LNCaP clone FGC (cell line): ENCODE data around the gene NAP1L5.

Experiments
- DNase-seq: peaks from one replicate; pipeline ENCODE4 v3.0.0-alpha.2; 2011; ENCODE audit warnings: low read depth
- H3K4me3 ChIP-seq: 2 replicates; pipeline ENCODE4 v1.5.1; 2011; ENCODE audit warnings: mild to moderate bottlenecking, low read depth, low read length, control low read depth
- TF ChIP-seq, protein P1 (sequence below): IDR thresholded peaks from 2 replicates; pipeline ENCODE4 v1.5.1; 2012; ENCODE audit warnings: mild to moderate bottlenecking; ENCODE audit not compliant: control insufficient read depth, insufficient read depth; ENCODE audit errors: extremely low read depth

The NAP1L5 gene

DNA sequence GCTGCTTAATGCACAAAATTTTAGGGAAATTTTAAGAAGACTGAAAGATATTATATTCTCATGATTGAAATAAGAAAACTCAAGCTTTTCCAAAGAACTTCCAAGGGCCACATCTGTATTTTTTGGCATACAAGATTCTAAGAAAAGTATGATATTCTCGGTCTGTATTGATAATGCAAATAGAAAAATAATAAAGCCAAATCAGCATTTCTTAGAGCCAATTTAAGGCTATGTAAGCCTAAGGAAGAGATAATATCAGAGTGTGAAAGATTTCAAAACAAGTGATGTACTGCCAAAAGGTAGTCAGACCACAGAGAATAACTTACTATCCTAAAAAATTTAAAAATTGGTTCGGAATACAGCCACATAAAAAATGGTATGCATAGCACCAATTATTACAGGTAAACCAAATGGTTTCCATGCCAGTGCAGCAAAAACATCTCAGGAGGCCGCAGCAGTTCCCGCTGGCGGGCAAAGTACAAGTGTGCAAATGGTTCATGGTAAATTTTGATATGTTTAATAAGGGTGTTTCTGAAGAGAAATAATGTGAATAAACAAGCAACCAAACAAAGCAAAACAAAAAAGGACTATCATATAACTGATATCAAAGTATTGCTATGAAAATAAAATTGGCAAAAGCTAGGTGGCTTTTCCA lies 35.2 kb upstream of the NAP1L5 start:
- no peak for DNase-seq
- H3K4me3 ChIP-seq = no peak overlapping the region
- TF ChIP-seq, protein P1, sequence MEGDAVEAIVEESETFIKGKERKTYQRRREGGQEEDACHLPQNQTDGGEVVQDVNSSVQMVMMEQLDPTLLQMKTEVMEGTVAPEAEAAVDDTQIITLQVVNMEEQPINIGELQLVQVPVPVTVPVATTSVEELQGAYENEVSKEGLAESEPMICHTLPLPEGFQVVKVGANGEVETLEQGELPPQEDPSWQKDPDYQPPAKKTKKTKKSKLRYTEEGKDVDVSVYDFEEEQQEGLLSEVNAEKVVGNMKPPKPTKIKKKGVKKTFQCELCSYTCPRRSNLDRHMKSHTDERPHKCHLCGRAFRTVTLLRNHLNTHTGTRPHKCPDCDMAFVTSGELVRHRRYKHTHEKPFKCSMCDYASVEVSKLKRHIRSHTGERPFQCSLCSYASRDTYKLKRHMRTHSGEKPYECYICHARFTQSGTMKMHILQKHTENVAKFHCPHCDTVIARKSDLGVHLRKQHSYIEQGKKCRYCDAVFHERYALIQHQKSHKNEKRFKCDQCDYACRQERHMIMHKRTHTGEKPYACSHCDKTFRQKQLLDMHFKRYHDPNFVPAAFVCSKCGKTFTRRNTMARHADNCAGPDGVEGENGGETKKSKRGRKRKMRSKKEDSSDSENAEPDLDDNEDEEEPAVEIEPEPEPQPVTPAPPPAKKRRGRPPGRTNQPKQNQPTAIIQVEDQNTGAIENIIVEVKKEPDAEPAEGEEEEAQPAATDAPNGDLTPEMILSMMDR = no peak

DNA sequence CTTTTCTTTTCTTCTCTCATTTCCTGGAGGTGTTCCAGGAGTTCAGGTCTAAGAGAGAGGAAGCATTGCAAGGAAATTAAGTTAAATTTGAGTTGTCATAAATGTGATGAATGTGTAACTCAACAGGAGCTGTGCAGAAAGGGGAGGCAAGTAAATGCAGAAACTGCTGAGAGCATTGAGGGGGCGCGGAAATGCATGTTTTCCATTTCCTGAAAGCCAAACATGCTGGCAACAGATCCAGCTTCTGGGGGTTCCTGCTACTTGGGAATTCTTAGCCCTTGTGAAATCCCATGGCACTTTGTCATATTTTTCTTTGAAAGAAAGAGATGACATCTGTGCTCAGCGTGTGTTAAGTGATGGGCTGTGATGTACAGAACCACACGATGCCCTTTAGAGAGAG lies 33.8 kb upstream of the NAP1L5 start:
- DNase-seq = no peak
- H3K4me3 ChIP-seq = no peak overlapping the region
- TF ChIP-seq, protein P1 = no peak

DNA sequence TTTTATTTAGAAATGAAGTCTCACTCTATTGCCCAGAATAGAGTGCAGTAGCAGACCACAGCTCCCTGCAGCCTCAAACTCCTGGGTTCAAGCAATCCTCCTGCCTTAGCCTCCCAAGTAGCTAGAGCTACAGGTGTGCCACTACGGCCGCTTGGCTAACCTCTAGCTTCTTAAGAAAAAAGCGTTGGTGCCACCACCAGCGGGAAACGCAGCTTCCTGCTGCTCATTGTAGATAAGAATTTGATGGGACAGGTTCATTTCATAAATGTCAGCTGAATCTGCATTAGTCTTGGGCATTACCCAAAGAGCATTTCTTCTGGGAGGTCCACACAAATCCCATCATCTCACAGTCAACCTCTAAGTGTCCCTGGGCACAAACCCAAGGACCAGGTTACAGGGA lies 33.2 kb upstream of the NAP1L5 start:
- TF ChIP-seq, protein P1 = no peak
- no peak for DNase-seq
- no peak overlapping the region for H3K4me3 ChIP-seq

DNA sequence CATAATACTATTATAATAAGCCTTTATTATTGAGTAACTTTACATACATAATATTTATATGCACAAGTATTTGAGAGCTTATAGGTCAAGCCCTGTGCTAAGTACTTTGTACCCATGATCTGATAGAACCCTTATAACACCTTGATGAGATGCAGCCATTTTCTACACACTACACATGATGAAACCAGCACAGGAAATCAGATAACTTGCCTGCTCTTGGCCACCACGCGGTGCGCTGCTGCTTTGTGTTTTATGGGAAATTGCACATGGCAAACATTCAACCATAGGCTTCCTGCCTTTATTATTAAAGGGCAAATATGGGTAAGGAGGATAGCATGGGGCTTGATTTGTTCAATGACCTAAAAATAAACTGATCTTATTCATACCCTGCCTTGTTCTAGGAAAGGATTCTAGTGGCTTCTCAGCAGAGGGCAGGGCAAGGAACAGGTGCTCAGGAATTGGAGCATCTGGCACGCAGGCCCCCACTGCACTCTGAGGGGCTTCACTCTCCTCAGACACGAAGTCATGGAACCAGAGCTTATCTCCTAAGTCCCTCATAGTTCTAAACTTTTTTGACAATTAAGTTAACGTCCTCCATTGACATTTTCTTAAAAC lies 31.6 kb upstream of the NAP1L5 start:
- peak; percentile 38 for DNase-seq
- no peak overlapping the region for H3K4me3 ChIP-seq
- TF ChIP-seq, protein P1 = peak; percentile 18; the same call in 1 of the 2 replicates

DNA sequence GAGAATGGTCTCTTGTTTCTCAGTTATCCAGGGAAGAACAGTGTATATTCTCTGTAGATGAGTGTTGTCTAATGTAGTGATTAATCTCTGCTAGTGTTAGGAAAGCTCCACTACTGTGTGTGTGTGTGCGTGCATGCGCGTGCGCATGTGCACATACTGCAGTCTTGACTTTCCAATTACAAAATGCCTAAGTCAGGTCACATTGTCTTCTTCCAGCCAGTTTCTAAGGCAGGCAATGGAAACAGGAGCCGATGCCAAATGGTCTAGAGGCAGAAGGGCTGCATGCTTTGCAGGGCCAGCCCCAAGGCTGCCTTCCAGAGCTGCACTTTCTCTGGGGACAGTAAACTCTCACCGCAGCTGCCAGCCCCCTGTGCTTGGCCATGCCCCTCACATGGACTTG lies 30.5 kb upstream of the NAP1L5 start:
- TF ChIP-seq, protein P1 = no peak
- H3K4me3 ChIP-seq = no peak overlapping the region
- DNase-seq = no peak

DNA sequence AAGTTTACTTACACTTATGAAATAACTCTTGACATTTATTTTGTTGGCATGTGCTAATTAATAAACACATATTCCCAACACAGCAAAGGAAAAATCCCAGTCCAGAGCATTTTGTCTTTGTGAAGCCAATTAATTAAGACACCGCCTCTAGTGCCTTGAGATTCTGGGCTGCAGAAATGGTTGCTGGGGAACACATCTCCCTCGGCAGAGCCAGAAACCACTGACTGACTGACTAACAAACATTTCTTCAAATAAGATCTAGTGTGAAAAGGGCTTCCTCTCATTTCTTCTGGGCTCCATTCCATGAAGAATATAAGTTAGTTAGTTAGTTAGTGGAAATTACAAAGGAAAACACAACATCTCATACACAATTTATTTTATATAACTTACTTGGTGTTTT lies 28.4 kb upstream of the NAP1L5 start:
- TF ChIP-seq, protein P1 = no peak
- H3K4me3 ChIP-seq = no peak overlapping the region
- no peak for DNase-seq

DNA sequence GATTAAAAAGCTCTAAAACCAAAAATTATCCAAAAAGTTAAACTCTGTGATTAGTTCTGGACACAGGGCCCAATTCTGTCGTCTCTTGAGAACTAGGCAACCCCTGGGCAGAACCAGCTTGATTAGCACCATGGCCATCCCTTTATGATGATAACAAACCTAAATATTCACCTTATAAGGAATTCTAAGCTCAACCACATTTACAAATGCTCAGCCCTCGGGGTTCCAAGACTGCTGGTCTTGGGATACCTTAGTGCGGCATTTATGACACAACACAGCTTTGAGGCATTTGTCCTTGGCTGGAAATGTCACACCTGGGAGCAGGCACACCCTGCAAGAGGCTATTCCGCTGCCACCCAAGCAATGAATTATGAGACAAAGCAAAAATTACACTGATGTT lies 27.5 kb upstream of the NAP1L5 start:
- DNase-seq = no peak
- no peak overlapping the region for H3K4me3 ChIP-seq

More for the DNA sequence above, 27.5 kb upstream of the NAP1L5 start:
- TF ChIP-seq, protein P1 = no peak
